Measurements from ENCODE around the gene SEMA5B.

SEMA5B gene

DNA sequence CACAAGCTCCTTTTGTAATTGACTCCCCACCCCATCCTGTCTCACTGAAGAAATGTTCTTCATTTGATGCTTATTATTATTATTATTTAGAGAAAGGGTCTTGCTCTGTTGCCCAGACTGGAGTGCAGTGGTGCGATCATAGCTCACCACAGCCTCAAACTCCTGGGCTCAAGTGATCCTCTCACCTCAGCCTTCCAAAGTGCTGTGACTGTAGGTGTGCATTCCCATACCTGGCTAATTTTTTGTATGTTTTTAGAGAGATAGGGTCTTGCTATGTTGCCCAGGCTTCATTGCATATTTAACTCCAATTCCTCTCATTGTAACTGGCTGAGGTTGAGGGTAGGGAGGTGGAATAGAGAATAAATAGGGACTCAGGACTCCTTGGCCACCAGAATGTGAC is 22.3 kb downstream of the SEMA5B start:
- POLR2A ChIA-PET, result no interaction called here
- DNase-seq (ENCODE audit: extremely low spot score), result no peak
- CTCF ChIA-PET, result no interaction called here
- TF ChIP-seq, protein P1, sequence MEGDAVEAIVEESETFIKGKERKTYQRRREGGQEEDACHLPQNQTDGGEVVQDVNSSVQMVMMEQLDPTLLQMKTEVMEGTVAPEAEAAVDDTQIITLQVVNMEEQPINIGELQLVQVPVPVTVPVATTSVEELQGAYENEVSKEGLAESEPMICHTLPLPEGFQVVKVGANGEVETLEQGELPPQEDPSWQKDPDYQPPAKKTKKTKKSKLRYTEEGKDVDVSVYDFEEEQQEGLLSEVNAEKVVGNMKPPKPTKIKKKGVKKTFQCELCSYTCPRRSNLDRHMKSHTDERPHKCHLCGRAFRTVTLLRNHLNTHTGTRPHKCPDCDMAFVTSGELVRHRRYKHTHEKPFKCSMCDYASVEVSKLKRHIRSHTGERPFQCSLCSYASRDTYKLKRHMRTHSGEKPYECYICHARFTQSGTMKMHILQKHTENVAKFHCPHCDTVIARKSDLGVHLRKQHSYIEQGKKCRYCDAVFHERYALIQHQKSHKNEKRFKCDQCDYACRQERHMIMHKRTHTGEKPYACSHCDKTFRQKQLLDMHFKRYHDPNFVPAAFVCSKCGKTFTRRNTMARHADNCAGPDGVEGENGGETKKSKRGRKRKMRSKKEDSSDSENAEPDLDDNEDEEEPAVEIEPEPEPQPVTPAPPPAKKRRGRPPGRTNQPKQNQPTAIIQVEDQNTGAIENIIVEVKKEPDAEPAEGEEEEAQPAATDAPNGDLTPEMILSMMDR (IDR thresholded peaks at IDR 0.05; ENCODE audit: control extremely low read depth, extremely low read depth, low read depth, missing control alignments), result no peak

DNA sequence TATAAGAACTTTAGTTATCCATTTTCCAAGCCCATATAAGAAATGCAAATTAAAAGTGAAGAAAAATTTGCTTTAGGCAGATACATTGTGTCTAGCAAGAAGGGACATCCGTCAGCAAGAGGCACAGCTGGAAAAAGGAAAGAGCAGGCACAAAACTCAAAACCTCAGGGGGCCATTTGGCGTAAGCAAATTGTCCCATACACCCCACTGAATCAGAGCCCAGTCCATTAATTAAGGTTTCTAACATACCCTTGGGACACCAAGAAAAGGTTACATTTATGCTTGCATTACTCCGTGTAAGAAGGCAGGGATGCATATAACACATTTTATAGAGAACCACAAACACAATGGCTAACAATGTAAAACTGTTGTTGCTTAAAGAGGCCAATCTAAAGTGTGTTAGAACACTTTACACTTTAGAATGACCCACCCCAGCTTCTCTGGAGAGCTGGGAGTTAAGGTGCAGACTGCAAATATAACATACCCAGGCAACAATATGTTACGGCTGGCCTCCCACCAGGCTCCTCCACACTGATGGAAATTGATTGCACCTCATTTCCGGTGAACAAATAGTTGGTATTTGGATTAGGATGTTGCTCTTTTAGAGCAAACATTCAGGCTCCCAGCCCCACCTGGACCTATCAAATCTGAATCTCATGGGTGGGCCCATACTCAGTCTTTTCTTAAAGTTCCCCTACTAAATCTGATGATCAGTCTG is 23.2 kb downstream of the SEMA5B start:
- ChIA-PET CTCF (no interaction called here), POLR2A (no interaction called here)
- TF ChIP-seq, protein P1 (IDR thresholded peaks at IDR 0.05; ENCODE audit: control extremely low read depth, extremely low read depth, low read depth, missing control alignments), result no peak
- no peak for DNase-seq (ENCODE audit: extremely low spot score)

- DNase-seq (ENCODE audit: extremely low spot score), result no peak
- CTCF ChIA-PET, result no interaction called here
- TF ChIP-seq, protein P1 (IDR thresholded peaks at IDR 0.05; ENCODE audit: control extremely low read depth, extremely low read depth, low read depth, missing control alignments), result no peak
- POLR2A ChIA-PET, result no interaction called here
These were observed 24.6 kb downstream of the SEMA5B start for GRCh38 chr3:123002749-123003497.

DNA sequence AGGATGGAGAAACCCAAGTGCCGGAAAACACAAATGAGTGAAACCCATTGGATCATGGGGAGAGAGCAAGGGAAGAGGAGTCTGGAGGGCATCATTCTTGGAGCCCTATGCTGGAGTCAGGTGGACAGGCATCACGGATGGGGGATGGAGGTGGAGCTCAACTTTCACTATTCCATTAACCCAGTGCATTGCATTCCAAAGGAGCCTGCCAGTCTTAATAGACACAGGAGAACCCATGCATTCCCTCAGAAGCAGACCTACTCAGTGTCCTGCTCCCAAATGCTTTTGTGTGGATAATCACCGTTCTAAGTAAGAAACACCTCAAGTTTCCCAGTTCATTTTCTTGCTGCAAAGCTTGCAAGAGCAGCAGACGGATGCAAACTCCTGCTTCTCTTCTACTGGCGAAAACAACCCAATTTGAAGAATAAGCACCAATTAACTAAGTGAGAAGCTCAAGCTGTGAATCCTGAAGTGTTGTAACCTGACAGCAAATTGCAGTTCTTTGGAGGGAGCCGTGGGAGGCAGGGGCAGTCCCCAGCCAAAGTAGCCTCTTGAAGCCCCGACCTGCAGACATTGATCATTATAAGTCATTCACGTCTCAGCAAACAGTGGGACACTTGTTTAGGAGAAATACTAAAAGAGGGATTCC is 25.3 kb downstream of the SEMA5B start:
- TF ChIP-seq, protein P1 (IDR thresholded peaks at IDR 0.05; ENCODE audit: control extremely low read depth, extremely low read depth, low read depth, missing control alignments), result no peak
- CTCF ChIA-PET, result no interaction called here
- POLR2A ChIA-PET, result no interaction called here
- no peak for DNase-seq (ENCODE audit: extremely low spot score)

DNA sequence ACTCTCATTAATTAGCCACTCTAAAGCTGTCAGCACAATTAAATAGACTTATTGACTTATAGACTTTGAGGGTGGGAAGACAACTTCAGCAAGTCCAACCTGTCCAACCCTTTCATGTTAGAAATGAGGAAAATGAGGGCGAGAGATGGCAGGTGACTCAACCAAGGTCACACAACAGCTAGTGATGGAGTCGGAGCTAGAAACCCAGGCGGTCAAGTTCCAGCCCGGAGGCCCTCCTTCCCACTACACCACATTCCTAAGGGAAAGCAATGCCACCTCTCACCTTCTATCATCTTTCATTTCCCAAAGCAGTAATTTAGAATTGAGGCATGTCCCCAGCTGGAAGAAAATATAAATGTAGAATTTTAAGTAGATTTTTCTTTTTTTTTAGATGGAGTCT is 28.7 kb downstream of the SEMA5B start:
- no peak for DNase-seq (ENCODE audit: extremely low spot score)
- POLR2A ChIA-PET, result no interaction called here
- TF ChIP-seq, protein P1 (IDR thresholded peaks at IDR 0.05; ENCODE audit: control extremely low read depth, extremely low read depth, low read depth, missing control alignments), result no peak
- CTCF ChIA-PET, result interaction anchor here (1.1 to 2.1 kb wide), 3 partner anchors 10 to 30 kb away, joined by 3 to 8 read pairs (median 4); no protein-coding TSS in a partner anchor

GRCh38 chr3:122998206-122998605 is 29.4 kb downstream of the SEMA5B start:
- CTCF ChIA-PET, result interaction anchor here (1.1 to 2.1 kb wide), 3 partner anchors 11 to 30 kb away, joined by 3 to 8 read pairs (median 4); no protein-coding TSS in a partner anchor

More at GRCh38 chr3:122998206-122998605, 29.4 kb downstream of the SEMA5B start:
- POLR2A ChIA-PET, result no interaction called here
- TF ChIP-seq, protein P1 (IDR thresholded peaks at IDR 0.05; ENCODE audit: control extremely low read depth, extremely low read depth, low read depth, missing control alignments), result no peak
- no peak for DNase-seq (ENCODE audit: extremely low spot score)

Data from GM10248 (cell line).